ENCODE results near the gene PRPS1. TPM values are rescaled to one million over a fixed set of nuclear protein-coding genes. Genes with fewer than 3 reads are reported as not detected.
"Not testable (repeated sequence)": the region's sequence is repeated elsewhere in the genome, so short reads cannot be mapped to it uniquely, and the experiment has no call there.

The PRPS1 gene
- total RNA-seq, 1 donor from 2014 or later = 27.9 TPM

- DNase-seq (ENCODE audit: extremely low read depth, low read depth, low spot score) = no peak
Measured at GRCh38 chrX:107629540-107629909, 1.2 kb downstream of the PRPS1 start.

DNA sequence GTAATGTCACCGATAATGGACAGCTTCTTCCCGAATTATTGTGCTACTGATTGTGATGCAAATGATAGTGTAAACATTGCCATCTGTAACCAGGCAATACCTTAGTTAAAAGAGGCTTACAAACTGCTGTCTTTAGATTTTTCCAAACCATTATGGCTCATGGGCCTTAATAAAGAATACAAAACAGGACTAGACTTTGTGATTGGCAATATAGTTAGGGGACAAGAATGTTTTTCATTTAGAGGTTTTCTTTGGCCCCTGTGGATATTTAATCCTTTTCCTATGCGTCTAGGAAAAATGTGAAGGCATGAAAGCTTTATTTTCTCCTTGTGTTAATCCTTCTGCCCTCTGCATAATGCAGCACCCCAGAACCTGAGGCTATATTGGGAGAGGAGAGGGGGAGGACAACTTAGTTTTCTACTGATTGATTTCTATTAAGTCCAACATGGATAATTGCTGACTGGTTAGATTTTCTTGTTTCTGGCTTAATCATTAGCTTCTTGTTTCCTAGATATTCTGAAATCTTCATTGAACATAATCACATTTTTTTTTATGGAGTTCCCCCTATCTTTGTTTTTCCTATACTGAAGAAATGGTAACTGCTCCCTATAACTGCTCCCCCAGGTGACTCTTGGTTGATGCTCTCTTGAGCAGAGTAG, 1.9 kb downstream of the PRPS1 start:
- no peak for DNase-seq (ENCODE audit: extremely low read depth, low read depth, low spot score)

DNA sequence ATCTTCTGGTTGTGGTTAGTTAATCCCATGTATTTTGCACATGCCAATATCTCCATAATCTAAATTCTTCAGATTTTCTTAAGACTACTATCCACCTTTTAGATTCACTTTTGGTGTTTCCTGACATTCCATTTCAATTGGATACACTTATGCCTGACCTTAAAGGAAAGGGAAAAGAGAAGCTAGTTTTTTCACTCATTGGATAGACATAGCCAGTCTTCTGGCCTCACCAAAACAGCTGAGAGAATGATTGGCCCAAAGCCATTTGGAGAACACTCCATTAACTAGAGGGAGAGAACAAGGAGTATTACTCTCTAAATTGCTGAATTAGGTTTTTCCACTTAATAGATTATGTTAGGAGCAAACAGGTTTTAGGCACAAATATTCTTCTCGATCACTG, 4.0 kb downstream of the PRPS1 start:
- DNase-seq (ENCODE audit: extremely low read depth, low read depth, low spot score) = no peak

GRCh38 chrX:107646735-107647134, 18.4 kb downstream of the PRPS1 start:
- DNase-seq (ENCODE audit: extremely low read depth, low read depth, low spot score) = no peak

DNA sequence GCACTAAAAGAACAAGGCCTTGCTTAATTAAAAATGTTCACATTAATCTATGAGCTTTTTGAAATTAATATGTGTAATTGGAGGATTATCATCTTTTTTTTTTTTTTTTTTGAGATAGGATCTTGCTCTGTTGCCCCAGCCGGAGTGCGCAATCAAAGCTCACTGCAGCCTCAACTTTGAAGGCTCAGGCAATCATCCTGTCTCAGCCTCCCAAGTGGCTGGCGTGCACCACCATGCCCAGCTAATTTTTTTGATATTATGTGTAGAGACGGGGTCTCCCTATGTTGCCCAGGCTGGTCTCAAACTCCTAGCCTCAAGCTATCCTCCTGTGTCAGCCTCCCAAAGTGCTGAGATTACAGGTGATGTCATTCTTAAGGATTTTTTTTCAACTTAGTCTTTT, 20.0 kb downstream of the PRPS1 start:
- no peak for DNase-seq (ENCODE audit: extremely low read depth, low read depth, low spot score)

GRCh38 chrX:107654566-107654871, 26.2 kb downstream of the PRPS1 start:
- no peak for DNase-seq (ENCODE audit: extremely low read depth, low read depth, low spot score)

DNA sequence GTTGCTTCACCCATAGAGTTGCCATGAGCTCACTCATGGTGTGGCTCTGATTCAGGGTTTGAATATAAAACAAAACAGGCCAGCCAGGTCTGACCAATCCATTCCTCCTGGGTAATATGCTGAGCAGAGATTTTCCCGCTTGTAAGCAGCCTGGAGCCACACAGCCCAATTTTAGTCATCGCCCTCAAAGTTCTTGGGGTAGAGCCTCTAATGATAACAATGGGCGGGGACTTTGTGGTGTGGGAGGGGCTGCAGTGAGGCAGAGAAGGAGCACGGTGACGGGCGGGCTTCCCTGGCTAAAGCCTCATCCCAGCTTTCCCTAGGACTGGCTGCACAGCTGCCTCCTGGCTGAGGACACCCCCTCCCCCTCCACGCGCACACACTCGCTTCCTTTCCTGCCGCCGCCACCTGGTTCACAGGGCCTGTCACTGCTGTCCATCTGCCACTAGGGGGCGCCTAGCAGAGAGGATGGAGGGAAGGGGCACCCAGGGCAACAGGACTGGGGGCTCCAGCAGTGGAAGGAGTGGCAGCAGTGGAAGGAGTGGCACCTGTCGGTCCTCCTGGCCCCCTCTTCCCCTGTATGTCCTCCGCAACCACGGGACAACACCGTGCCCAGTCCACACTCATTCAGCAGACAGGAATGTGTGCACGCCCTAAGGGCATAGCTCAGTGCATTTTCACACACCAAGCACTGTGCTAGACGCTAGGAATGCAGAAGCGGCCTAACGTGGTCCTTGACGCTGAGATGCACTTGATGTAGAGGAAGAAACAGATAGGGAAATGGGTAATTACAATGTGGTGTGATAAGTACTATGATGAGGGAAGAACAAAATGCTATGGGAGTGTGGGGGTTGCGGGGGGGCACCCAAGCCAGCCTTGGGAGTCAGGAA, 26.8 kb downstream of the PRPS1 start:
- DNase-seq (ENCODE audit: extremely low read depth, low read depth, low spot score) = no peak

- DNase-seq (ENCODE audit: extremely low read depth, low read depth, low spot score) = no peak
Measured at GRCh38 chrX:107656978-107657377, 28.7 kb downstream of the PRPS1 start.

GRCh38 chrX:107658660-107659059, 30.4 kb downstream of the PRPS1 start:
- DNase-seq (ENCODE audit: extremely low read depth, low read depth, low spot score) = no peak

DNA sequence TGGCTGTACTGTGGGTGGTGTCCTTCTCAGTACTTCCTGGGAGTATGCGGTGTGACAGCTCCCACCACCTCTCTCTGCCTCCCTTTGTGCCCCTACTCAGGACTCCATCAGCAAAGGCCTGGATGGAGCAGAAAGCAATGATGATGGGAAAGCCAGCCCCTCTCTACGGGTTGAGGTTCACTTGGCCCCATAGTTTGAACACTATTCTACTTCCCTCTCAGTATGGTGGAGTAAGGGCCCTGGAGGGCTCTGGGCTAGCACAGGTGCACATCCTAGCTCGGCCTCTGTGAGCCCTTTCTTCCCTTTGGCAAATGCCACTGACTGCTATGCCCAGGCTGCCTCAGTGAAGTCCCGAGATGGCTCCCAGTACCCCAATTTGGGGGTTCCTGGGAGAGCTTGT, 31.0 kb downstream of the PRPS1 start:
- DNase-seq (ENCODE audit: extremely low read depth, low read depth, low spot score) = no peak

GRCh38 chrX:107659768-107660167, 31.5 kb downstream of the PRPS1 start:
- DNase-seq (ENCODE audit: extremely low read depth, low read depth, low spot score) = no peak

GRCh38 chrX:107662145-107662544, 33.8 kb downstream of the PRPS1 start:
- DNase-seq (ENCODE audit: extremely low read depth, low read depth, low spot score) = no peak

- DNase-seq (ENCODE audit: extremely low read depth, low read depth, low spot score) = no peak
Measured at GRCh38 chrX:107662824-107663223, 34.5 kb downstream of the PRPS1 start.

GRCh38 chrX:107666931-107667330, 38.6 kb downstream of the PRPS1 start:
- no peak for DNase-seq (ENCODE audit: extremely low read depth, low read depth, low spot score)

GRCh38 chrX:107667426-107667825, 39.1 kb downstream of the PRPS1 start:
- no peak for DNase-seq (ENCODE audit: extremely low read depth, low read depth, low spot score)

- DNase-seq (ENCODE audit: extremely low read depth, low read depth, low spot score) = not testable (repeated sequence)
Measured at GRCh38 chrX:107668710-107669109, 40.4 kb downstream of the PRPS1 start.

- no peak for DNase-seq (ENCODE audit: extremely low read depth, low read depth, low spot score)
Measured at GRCh38 chrX:107669261-107669660, 41.0 kb downstream of the PRPS1 start.

GRCh38 chrX:107669885-107670628, 41.7 kb downstream of the PRPS1 start:
- DNase-seq (ENCODE audit: extremely low read depth, low read depth, low spot score) = no peak

DNA sequence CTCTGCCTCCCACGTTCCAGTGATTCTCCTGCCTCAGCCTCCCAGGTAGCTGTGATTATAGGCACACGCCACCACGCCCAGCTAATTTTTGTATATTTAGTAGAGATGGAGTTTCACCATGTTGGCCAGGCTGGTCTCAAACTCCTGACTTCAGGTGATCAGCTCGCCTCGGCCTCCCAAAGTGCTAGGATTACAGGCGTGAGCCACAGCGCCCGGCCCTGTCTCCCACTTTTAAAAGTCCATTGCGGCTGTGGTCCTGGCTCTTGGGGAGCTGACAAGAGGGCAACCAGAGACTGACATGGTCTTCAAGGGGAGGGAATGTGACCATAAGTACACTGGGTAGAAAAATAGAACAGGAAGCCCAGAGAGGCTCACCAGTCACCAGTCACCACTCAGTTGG, 42.9 kb downstream of the PRPS1 start:
- DNase-seq (ENCODE audit: extremely low read depth, low read depth, low spot score) = not testable (repeated sequence)

DNA sequence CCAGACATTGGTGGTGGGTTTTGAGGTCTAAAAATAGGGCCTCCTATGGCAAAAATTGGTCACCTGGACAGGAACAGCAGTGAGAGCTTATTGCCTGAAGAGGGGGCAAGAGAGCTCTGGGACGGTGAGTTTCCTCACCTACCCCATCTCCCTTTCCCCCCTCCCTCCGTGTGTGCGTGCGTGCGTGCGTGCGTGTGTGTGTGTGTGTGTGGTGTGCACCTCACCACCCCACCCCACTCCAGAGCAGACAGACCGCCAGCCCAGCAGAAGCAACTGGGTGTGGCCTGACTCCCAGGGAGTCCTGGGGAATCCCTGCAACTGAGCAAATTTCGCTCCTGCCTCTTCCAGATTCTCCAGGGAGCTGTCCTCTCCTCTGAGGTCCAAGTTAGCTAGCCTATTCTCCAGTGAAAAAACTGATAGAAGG, 44.7 kb downstream of the PRPS1 start:
- no peak for DNase-seq (ENCODE audit: extremely low read depth, low read depth, low spot score)

GRCh38 chrX:107673431-107673830, 45.1 kb downstream of the PRPS1 start:
- DNase-seq (ENCODE audit: extremely low read depth, low read depth, low spot score) = no peak

Measured in glomerular endothelial cell (primary cell).